Neural progenitor cell (in vitro differentiated cells): ENCODE measurements around the gene TMEM121. TPM values are rescaled to one million over a fixed set of nuclear protein-coding genes. Genes with fewer than 3 reads are reported as not detected.
A peak's percentile ranks its signal among the peaks of the same experiment; 100 is the strongest.

Source experiments
- DNase-seq: peaks from one replicate; pipeline ENCODE4 v3.0.0-alpha.2; 2016; ENCODE audit warnings: low spot score
- H2AFZ ChIP-seq: fragments of 200-600 bp; sonication (generic); replicated peaks from 2 replicates; pipeline ENCODE4 v1.6.1; 2016; ENCODE audit warnings: antibody characterized with exemption
- H3F3A ChIP-seq: fragments of 200-600 bp; sonication (generic); 2 replicates; pipeline ENCODE4 v1.6.1; 2016; ENCODE audit warnings: antibody characterized with exemption, low read depth
- H3K27ac ChIP-seq: fragments of 200-600 bp; sonication (generic); 2 replicates; pipeline ENCODE4 v1.5.1; 2016; ENCODE audit warnings: mild to moderate bottlenecking
- H3K27me3 ChIP-seq: fragments of 200-600 bp; sonication (generic); 2 replicates; pipeline ENCODE4 v1.6.1; 2016; ENCODE audit warnings: mild to moderate bottlenecking, moderate library complexity
- H3K36me3 ChIP-seq: fragments of 200-600 bp; sonication (generic); 2 replicates; pipeline ENCODE4 v1.5.1; 2016
- H3K4me1 ChIP-seq: fragments of 200-600 bp; sonication (generic); 2 replicates; pipeline ENCODE4 v1.6.1; 2016; ENCODE audit warnings: mixed run types
- H3K4me2 ChIP-seq: fragments of 200-600 bp; sonication (generic); 2 replicates; pipeline ENCODE4 v1.6.1; 2016
- H3K4me3 ChIP-seq: fragments of 200-600 bp; sonication (generic); 2 replicates; pipeline ENCODE4 v1.5.1; 2016
- H3K79me2 ChIP-seq: fragments of 200-600 bp; sonication (generic); 2 replicates; pipeline ENCODE4 v1.6.1; 2016; ENCODE audit warnings: low read depth
- H3K9ac ChIP-seq: fragments of 200-600 bp; sonication (generic); 2 replicates; pipeline ENCODE4 v1.6.1; 2016
- H3K9me3 ChIP-seq: fragments of 200-600 bp; sonication (generic); 2 replicates; pipeline ENCODE4 v1.5.1; 2016; ENCODE audit warnings: low read depth
- H4K20me1 ChIP-seq: fragments of 200-600 bp; sonication (generic); 2 replicates; pipeline ENCODE4 v1.6.1; 2016; ENCODE audit warnings: low read depth
- H3K27ac Mint-ChIP-seq: 3 replicates; pipeline ENCODE4 v1.8.0; 2021; ENCODE audit warnings: mixed read lengths
- H3K27me3 Mint-ChIP-seq: 2 replicates; pipeline ENCODE4 v1.8.0; 2022; ENCODE audit warnings: low read depth, mild to moderate bottlenecking, inconsistent platforms, moderate library complexity, mixed read lengths; ENCODE audit not compliant: insufficient read depth
- H3K36me3 Mint-ChIP-seq: 3 replicates; pipeline ENCODE4 v1.8.0; 2021; ENCODE audit warnings: mixed read lengths
- H3K4me1 Mint-ChIP-seq: 3 replicates; pipeline ENCODE4 v1.8.0; 2021; ENCODE audit warnings: mixed read lengths
- H3K4me3 Mint-ChIP-seq: 3 replicates; pipeline ENCODE4 v1.8.0; 2021; ENCODE audit warnings: mild to moderate bottlenecking, moderate library complexity, mixed read lengths
- H3K9me3 Mint-ChIP-seq: 3 replicates; pipeline ENCODE4 v1.8.0; 2020; ENCODE audit warnings: mixed read lengths
- CTCF ChIP-seq: fragments of 200-600 bp; sonication (generic); IDR thresholded peaks from 2 replicates; pipeline ENCODE4 v1.5.1; 2017; ENCODE audit warnings: antibody characterized with exemption, mild to moderate bottlenecking
- EZH2 ChIP-seq: fragments of 200-600 bp; sonication (generic); IDR thresholded peaks from 2 replicates; pipeline ENCODE4 v1.6.1; 2017; ENCODE audit warnings: antibody characterized with exemption, mild to moderate bottlenecking, moderate library complexity
- EZH2phosphoT487 ChIP-seq: fragments of 200-600 bp; sonication (generic); IDR thresholded peaks from 2 replicates; pipeline ENCODE4 v1.6.1; 2017; ENCODE audit warnings: antibody characterized with exemption
- total RNA-seq: library from RNA; depleted of rRNA; stranded (reverse); fragments of >200 nt; gene quantifications from 2 replicates; pipeline ENCODE4 v1.2.3, GENCODE V29; 2015; ENCODE audit warnings: low replicate concordance

Gene TMEM121
- total RNA-seq, 1 donor from 2014 or later: 0.90 TPM

- no peaks in the 10 kb centered on the region for H3K79me2 ChIP-seq
- no peak overlapping the region for H3K9ac ChIP-seq
- H3K4me3 ChIP-seq: no peak overlapping the region
- H3K27me3 ChIP-seq: peaks cover 48% of the 10 kb centered on the region
- no peaks in the 10 kb centered on the region for H3K9me3 Mint-ChIP-seq
- H3K36me3 Mint-ChIP-seq: no peaks in the 10 kb centered on the region
- no peaks in the 10 kb centered on the region for H3K4me1 ChIP-seq
- H3K27ac Mint-ChIP-seq: no peak overlapping the region
- H3K4me3 Mint-ChIP-seq: no peak overlapping the region
- no peak for DNase-seq
- H3K27me3 Mint-ChIP-seq: peaks cover 11% of the 10 kb centered on the region
- H3K4me2 ChIP-seq: no peak overlapping the region
- no peak overlapping the region for H2AFZ ChIP-seq
- H3F3A ChIP-seq: no peaks in the 10 kb centered on the region
- TF ChIP-seq EZH2 (no peak), CTCF (no peak), EZH2phosphoT487 (no peak)
- H3K27ac ChIP-seq: no peak overlapping the region
- no peaks in the 10 kb centered on the region for H4K20me1 ChIP-seq
- no peaks in the 10 kb centered on the region for H3K9me3 ChIP-seq
- peaks cover 4% of the 10 kb centered on the region for H3K4me1 Mint-ChIP-seq
- H3K36me3 ChIP-seq: no peaks in the 10 kb centered on the region
Observed at GRCh38 chr14:105531088-105531893, 4.9 kb downstream of the TMEM121 start.

GRCh38 chr14:105531894-105532623, 5.7 kb downstream of the TMEM121 start:
- Mint-ChIP-seq H3K27me3 (peaks cover 14% of the 10 kb centered on the region), H3K4me3 (no peak overlapping the region), H3K4me1 (peaks cover 4% of the 10 kb centered on the region), H3K36me3 (no peaks in the 10 kb centered on the region), H3K27ac (no peak overlapping the region), H3K9me3 (no peaks in the 10 kb centered on the region)
- no peak for TF ChIP-seq EZH2
- no peak for TF ChIP-seq CTCF
- TF ChIP-seq EZH2phosphoT487: no peak
- Histone ChIP-seq H3K27ac (no peak overlapping the region), H3F3A (no peaks in the 10 kb centered on the region), H3K27me3 (peaks cover 49% of the 10 kb centered on the region), H3K9me3 (no peaks in the 10 kb centered on the region), H3K4me3 (no peak overlapping the region), H3K4me1 (no peaks in the 10 kb centered on the region), H3K79me2 (no peaks in the 10 kb centered on the region), H3K9ac (no peak overlapping the region), H4K20me1 (no peaks in the 10 kb centered on the region), H3K36me3 (no peaks in the 10 kb centered on the region), H3K4me2 (no peak overlapping the region), H2AFZ (no peak overlapping the region)
- no peak for DNase-seq

GRCh38 chr14:105532735-105533141, 6.4 kb downstream of the TMEM121 start:
- no peak overlapping the region for H3K27ac Mint-ChIP-seq
- Histone ChIP-seq H4K20me1 (no peaks in the 10 kb centered on the region), H3K9ac (no peak overlapping the region), H3K9me3 (no peaks in the 10 kb centered on the region), H3K4me2 (no peak overlapping the region), H3K36me3 (no peaks in the 10 kb centered on the region), H2AFZ (no peak overlapping the region), H3K27ac (no peak overlapping the region), H3K4me3 (no peak overlapping the region), H3K27me3 (peaks cover 43% of the 10 kb centered on the region), H3K79me2 (no peaks in the 10 kb centered on the region), H3F3A (no peaks in the 10 kb centered on the region), H3K4me1 (no peaks in the 10 kb centered on the region)
- no peak for TF ChIP-seq EZH2phosphoT487
- peak; percentile 31 for TF ChIP-seq CTCF
- no peak for TF ChIP-seq EZH2
- H3K4me3 Mint-ChIP-seq: peak overlapping the region; percentile 41
- peaks cover 16% of the 10 kb centered on the region for H3K27me3 Mint-ChIP-seq
- DNase-seq: peak; percentile 45
- H3K36me3 Mint-ChIP-seq: no peaks in the 10 kb centered on the region
- H3K9me3 Mint-ChIP-seq: no peaks in the 10 kb centered on the region
- H3K4me1 Mint-ChIP-seq: peaks cover 4% of the 10 kb centered on the region
